T-helper 2 cell treated with Interferon-gamma antibody and Interleukin-4, amounts not matched to agents 100 ng/mL and 5 ng/mL, for 36 hours (primary cell): ENCODE measurements around the gene TTC28. TPM values are rescaled to one million over a fixed set of nuclear protein-coding genes. Genes with fewer than 3 reads are reported as not detected.
"Not testable (repeated sequence)": the region's sequence is repeated elsewhere in the genome, so short reads cannot be mapped to it uniquely, and the experiment has no call there.

Experiments used
- intact Hi-C: fragments of 100-400 bp; cut with micrococcal nuclease; formaldehyde crosslinking; loops from one replicate; pipeline ENCODE4 v1.15.1; 2023
- total RNA-seq: library from RNA; stranded (reverse); gene quantifications from 2 replicates; pipeline ENCODE4 v1.2.3, GENCODE V29; 2022

TTC28 gene
- total RNA-seq, 1 donor from 2014 or later = 1.1 TPM

- intact Hi-C loops = loop anchor here (10.0 kb wide), 1 partner anchor 45 kb away; no protein-coding TSS in a partner anchor
Measured at GRCh38 chr22:28369854-28370253, 309.8 kb downstream of the TTC28 start.

- intact Hi-C loops = no loop called here
Measured at GRCh38 chr22:28366856-28367255, 312.8 kb downstream of the TTC28 start.

GRCh38 chr22:28365371-28365770 lies 314.3 kb downstream of the TTC28 start:
- intact Hi-C loops = no loop called here

- intact Hi-C loops = not testable (repeated sequence)
Measured at GRCh38 chr22:28364105-28364504, 315.5 kb downstream of the TTC28 start.

- intact Hi-C loops = no loop called here
Measured at GRCh38 chr22:28360939-28361338, 318.7 kb downstream of the TTC28 start.

- intact Hi-C loops = no loop called here
Measured at GRCh38 chr22:28358312-28358711, 321.3 kb downstream of the TTC28 start.

- intact Hi-C loops = no loop called here
Measured at GRCh38 chr22:28357193-28357592, 322.4 kb downstream of the TTC28 start.

- intact Hi-C loops = no loop called here
Measured at GRCh38 chr22:28351476-28351875, 328.2 kb downstream of the TTC28 start.

- intact Hi-C loops = no loop called here
Measured at GRCh38 chr22:28348613-28349609, 330.7 kb downstream of the TTC28 start.

GRCh38 chr22:28346308-28346707 lies 333.3 kb downstream of the TTC28 start:
- intact Hi-C loops = no loop called here

GRCh38 chr22:28344918-28345703 lies 334.5 kb downstream of the TTC28 start:
- intact Hi-C loops = no loop called here

GRCh38 chr22:28341001-28341400 lies 338.6 kb downstream of the TTC28 start:
- intact Hi-C loops = no loop called here

- intact Hi-C loops = no loop called here
Measured at GRCh38 chr22:28333088-28333487, 346.6 kb downstream of the TTC28 start.

- intact Hi-C loops = no loop called here
Measured at GRCh38 chr22:28332410-28332809, 347.2 kb downstream of the TTC28 start.

GRCh38 chr22:28331695-28332094 lies 347.9 kb downstream of the TTC28 start:
- intact Hi-C loops = no loop called here

GRCh38 chr22:28329186-28330073 lies 350.2 kb downstream of the TTC28 start:
- intact Hi-C loops = loop anchor here (10.0 kb wide), 1 partner anchor 45 kb away; no protein-coding TSS in a partner anchor

GRCh38 chr22:28328756-28329155 lies 350.9 kb downstream of the TTC28 start:
- intact Hi-C loops = loop anchor here (10.0 kb wide), 1 partner anchor 46 kb away; no protein-coding TSS in a partner anchor

GRCh38 chr22:28316014-28316413 lies 363.6 kb downstream of the TTC28 start:
- intact Hi-C loops = no loop called here

GRCh38 chr22:28314959-28315358 lies 364.7 kb downstream of the TTC28 start:
- intact Hi-C loops = no loop called here

GRCh38 chr22:28310299-28310698 lies 369.3 kb downstream of the TTC28 start:
- intact Hi-C loops = no loop called here

- intact Hi-C loops = no loop called here
Measured at GRCh38 chr22:28299753-28300152, 379.9 kb downstream of the TTC28 start.
